Ovary (tissue), 9 donors: Measurements from ENCODE around the gene FAM107B. TPM values are rescaled to one million over a fixed set of nuclear protein-coding genes. Genes with fewer than 3 reads are reported as not detected.

Experiments
- DNase-seq, 5 donors: peaks; one replicate each; pipeline ENCODE4 v3.0.0-alpha.2; 2019 to 2020
- H3K27ac ChIP-seq, 2 donors: fragments of 200-600 bp; one replicate each; pipeline versions ENCODE4 v1.5.1 to v1.8.0; 2019 to 2022
- H3K27me3 ChIP-seq: fragments of 200-600 bp; one replicate; pipeline ENCODE4 v1.8.0; 2022
- H3K36me3 ChIP-seq: fragments of 200-600 bp; sonication (generic); one replicate; pipeline ENCODE4 v1.5.1; 2019
- H3K4me1 ChIP-seq: one replicate; pipeline ENCODE4 v1.8.1; 2013; ENCODE audit warnings: mild to moderate bottlenecking, moderate library complexity; ENCODE audit not compliant: insufficient read depth
- H3K4me3 ChIP-seq: fragments of 200-600 bp; sonication (generic); one replicate; pipeline ENCODE4 v1.5.1; 2017
- H3K9me3 ChIP-seq, 2 donors: fragments of 200-600 bp in 1 of 2; sonication (generic) in 1 of 2; one replicate each; pipeline versions ENCODE4 v1.5.1 to v1.8.1; 2013 to 2019; ENCODE audit warnings: mild to moderate bottlenecking in 1 of 2, moderate library complexity in 1 of 2
- CTCF ChIP-seq, 3 donors: fragments of 450-650 bp in 2 of 3; fragments of 200-600 bp in 1 of 3; IDR thresholded peaks; one replicate each; pipeline versions ENCODE4 v1.5.1 to v1.8.0; 2016 to 2022; ENCODE audit warnings: antibody characterized with exemption in 3 of 3, mild to moderate bottlenecking in 1 of 3
- EP300 ChIP-seq: sonication (generic); formaldehyde crosslinking; IDR thresholded peaks from one replicate; pipeline ENCODE4 v1.6.1; 2017; ENCODE audit warnings: antibody characterized with exemption
- POLR2A ChIP-seq: fragments of 450-650 bp; IDR thresholded peaks from one replicate; pipeline ENCODE4 v1.6.1; 2017; ENCODE audit warnings: antibody characterized with exemption, mild to moderate bottlenecking, moderate library complexity
- WGBS, 3 donors: extraction: QIAGEN DNeasy Blood & Tissue Kit in 1 of 3; methylation state at CpG; one replicate each; pipeline versions ENCODE4 v1.1.5 to v1.1.7; 2013 to 2017; 5-methylcytosine and 5-hydroxymethylcytosine counted together
- intact Hi-C, 4 donors: fragments of 100-400 bp; cut with DNase I; formaldehyde crosslinking; loops; one replicate each; pipeline versions ENCODE4 v1.11.0 to v1.15.1; 2022 to 2023
- polyA plus RNA-seq, 2 donors: library from polyadenylated mRNA; stranded (reverse); fragments of 200-250 nt in 1 of 2; fragments of 350-450 nt in 1 of 2; fragmentation: Illumina TruSeq in 1 of 2; extraction: RNeasy Lipid Tissue Mini Kit (QIAGEN cat#74804) in 1 of 2; gene quantifications; one replicate each; pipeline ENCODE4 v1.2.3, GENCODE V29; 2013 to 2014
- total RNA-seq, 7 donors: library from RNA; depleted of rRNA in 2 of 7; stranded (reverse); fragments of >200 nt in 2 of 7; fragmentation: NEBNext Ultra II Directional in 3 of 7; extraction: Animal tissue kit (Norgen Biotek cat#: 25700) in 3 of 7; gene quantifications; one replicate each; pipeline versions ENCODE4 v1.1.0 to v1.2.4, GENCODE V29; 2016 to 2023
- donor health status: DM: no; HTN: no; CAD: no; lungs with moderate emphysema.
- donor health status: DM: no; HTN: no; CAD: no.
- donor health status: Bipolar disorder and iron deficiency.
- donor health status: DM: yes; HTN: yes; CAD: no.
- donor health status: DM: no; HTN: no; CAD: no.
- donor health status: DM: yes; HTN: yes; CAD: no.

The FAM107B gene
- total and polyA plus RNA-seq, 9 donors = 6.0 to 26.6 (median 15.0) TPM

GRCh38 chr10:14667280-14667679, 107.4 kb downstream of the FAM107B start:
- no peak for DNase-seq
- no peak overlapping the region for H3K4me3 ChIP-seq
- no peaks in the 10 kb centered on the region for H3K9me3 ChIP-seq
- TF ChIP-seq CTCF (IDR thresholded peaks at IDR 0.05) (no peak), EP300 (no peak), POLR2A (no peak)
- no peak overlapping the region for H3K27ac ChIP-seq
- intact Hi-C loops = no loop called here
- no peaks in the 10 kb centered on the region for H3K4me1 ChIP-seq
- WGBS, 3 donors = 35 to 46% (median 36%) methylated on average over 6 of the region's 6 CpGs
- no peaks in the 10 kb centered on the region for H3K36me3 ChIP-seq
- H3K27me3 ChIP-seq = no peaks in the 10 kb centered on the region

- DNase-seq = no peak
- TF ChIP-seq EP300 (no peak), POLR2A (no peak), CTCF (IDR thresholded peaks at IDR 0.05) (no peak)
- Histone ChIP-seq H3K36me3 (no peaks in the 10 kb centered on the region), H3K4me1 (no peaks in the 10 kb centered on the region), H3K9me3 (no peaks in the 10 kb centered on the region), H3K4me3 (no peak overlapping the region), H3K27ac (no peak overlapping the region), H3K27me3 (no peaks in the 10 kb centered on the region)
- 81 to 83% (median 82%) methylated on average over 6 of the region's 6 CpGs for WGBS, 3 donors
- intact Hi-C loops = no loop called here
These were observed 108.5 kb downstream of the FAM107B start for GRCh38 chr10:14665865-14666857.

GRCh38 chr10:14665304-14665703, 109.4 kb downstream of the FAM107B start:
- Histone ChIP-seq H3K4me1 (no peaks in the 10 kb centered on the region), H3K27me3 (no peaks in the 10 kb centered on the region), H3K27ac (no peak overlapping the region), H3K36me3 (no peaks in the 10 kb centered on the region), H3K9me3 (no peaks in the 10 kb centered on the region), H3K4me3 (no peak overlapping the region)
- WGBS, 3 donors = 0 to 1% (median 0%) methylated on average over 1 of the region's 1 CpG
- TF ChIP-seq EP300 (no peak), CTCF (IDR thresholded peaks at IDR 0.05) (no peak), POLR2A (no peak)
- intact Hi-C loops = no loop called here
- no peak for DNase-seq

GRCh38 chr10:14664345-14664744, 110.4 kb downstream of the FAM107B start:
- Histone ChIP-seq H3K9me3 (no peaks in the 10 kb centered on the region), H3K4me1 (no peaks in the 10 kb centered on the region), H3K27ac (no peak overlapping the region), H3K4me3 (no peak overlapping the region), H3K36me3 (no peaks in the 10 kb centered on the region), H3K27me3 (no peaks in the 10 kb centered on the region)
- intact Hi-C loops = no loop called here
- 89 to 91% (median 91%) methylated on average over 1 of the region's 1 CpG for WGBS, 3 donors
- TF ChIP-seq EP300 (no peak), CTCF (IDR thresholded peaks at IDR 0.05) (no peak), POLR2A (no peak)
- no peak for DNase-seq
